GM18517 (cell line): ENCODE results near the gene IFNLR1.

ENCODE experiments used
- ATAC-seq: cut with Tn5 transposase; IDR thresholded peaks from one replicate; pipeline ENCODE4 v1.9.1; 2021; ENCODE audit warnings: mild to moderate bottlenecking, moderate library complexity; ENCODE audit not compliant: unreplicated experiment

The IFNLR1 gene

DNA sequence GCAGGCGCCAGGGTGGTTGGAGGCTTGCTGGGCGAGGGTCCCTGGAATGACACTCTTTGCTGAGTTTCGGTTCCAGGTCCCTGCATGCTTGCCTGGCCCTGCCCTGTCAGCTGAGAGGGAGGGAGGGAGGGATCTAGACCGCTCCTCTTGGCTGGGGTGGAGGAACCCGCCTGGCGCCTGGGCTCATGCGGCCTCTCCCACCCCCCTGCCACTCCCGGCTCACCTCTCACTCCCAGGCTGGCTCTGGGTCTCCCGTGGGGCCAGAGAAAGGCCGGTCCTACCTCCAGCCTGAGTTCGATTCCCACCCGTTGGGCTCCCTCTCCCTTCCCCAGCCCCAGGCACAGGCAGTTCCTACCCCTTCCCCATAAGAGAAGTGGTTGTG is 19.0 kb upstream of the IFNLR1 start:
- ATAC-seq, result no peak

DNA sequence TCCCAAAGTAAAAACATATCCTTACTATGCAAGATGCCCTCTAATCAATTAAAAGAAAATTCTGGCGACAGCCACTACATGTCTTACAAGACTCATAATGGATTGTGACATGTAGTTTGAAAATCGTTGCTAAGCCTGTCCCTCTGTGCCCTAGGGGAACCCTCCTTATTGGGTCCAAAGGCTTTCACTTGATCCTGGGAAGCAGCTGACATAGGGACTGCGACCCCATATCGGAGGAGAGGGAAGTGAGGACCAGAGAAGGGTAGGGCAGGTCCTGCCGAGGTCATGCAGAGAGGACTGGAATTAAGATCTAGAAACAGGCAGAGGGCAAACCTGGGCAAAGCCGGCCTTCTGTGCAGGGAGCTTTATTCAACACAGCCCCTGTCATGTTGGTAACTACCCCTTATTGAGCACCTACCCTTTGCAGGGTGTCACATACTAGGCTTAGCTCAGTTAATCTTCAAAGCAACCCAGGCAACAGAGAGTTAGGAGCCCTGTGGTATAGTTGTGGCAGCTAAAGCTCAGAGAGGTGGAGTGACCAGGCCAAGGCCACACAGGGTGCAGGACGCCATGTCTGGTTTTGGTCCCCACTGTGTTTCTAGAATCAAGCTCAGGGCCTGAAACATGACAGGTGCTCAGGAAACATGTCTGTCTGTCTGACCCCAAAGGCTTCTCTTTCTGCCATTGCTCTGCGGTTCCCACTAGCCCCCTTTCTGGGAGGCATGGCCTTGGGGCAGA is 18.4 kb upstream of the IFNLR1 start:
- no peak for ATAC-seq

DNA sequence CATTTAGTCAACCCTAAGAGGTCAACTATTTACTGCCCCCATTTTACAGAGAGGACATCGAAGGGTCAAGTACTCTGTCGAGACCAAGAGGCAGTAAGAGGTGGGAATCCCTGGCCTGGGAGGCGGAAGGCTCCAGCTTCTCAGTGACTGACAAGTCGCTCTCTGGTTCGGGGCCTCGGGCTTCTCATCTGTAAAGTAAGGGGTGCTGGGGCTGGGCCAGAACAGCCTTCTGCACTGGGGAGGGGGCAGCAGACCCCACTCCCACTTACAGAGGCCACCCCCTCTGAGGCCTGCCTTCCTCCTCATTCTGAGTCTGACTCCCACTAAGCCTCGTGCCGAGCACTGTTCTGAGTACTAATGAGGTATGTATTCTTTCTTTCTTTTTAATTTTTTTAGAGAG is 17.0 kb upstream of the IFNLR1 start:
- ATAC-seq, result no peak

DNA sequence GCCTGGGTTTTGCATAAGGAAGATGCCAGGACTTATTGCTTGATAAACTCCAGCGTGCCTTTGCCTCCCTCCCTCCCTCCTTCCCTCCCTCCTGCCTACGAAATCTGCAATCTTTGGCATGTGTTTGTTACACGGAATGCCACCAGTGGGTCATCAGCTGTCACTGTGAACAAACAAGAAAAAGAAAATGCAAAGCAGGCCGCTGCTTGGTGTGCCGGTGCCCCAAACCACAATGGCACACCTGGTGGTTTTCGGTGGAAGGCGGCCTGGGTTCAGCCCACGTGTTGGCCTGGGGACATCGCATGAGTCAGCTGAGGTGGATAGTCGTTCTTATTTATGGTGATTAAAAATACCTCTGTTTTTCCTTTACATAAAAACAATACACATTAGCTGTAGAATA is 16.3 kb upstream of the IFNLR1 start:
- peak; percentile 62 for ATAC-seq

DNA sequence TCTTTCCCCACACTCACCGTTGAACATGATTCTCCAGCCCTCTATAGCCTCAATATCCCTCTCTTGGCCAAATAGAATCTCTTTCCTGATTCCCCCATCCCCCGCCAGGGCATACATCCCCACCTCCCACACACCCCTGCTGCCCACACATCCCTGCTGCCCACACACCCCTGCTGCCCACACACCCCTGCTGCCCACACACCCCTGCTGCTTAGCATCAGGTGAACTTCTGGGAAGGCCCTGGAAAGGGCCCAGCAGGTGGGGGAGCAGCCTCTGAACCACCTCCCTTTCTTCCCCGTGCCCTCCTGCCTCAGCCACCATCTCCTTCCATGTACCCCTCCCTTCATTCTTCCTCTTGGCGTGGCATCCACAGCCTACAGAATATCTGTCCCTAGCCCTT is 15.9 kb upstream of the IFNLR1 start:
- ATAC-seq, result no peak

DNA sequence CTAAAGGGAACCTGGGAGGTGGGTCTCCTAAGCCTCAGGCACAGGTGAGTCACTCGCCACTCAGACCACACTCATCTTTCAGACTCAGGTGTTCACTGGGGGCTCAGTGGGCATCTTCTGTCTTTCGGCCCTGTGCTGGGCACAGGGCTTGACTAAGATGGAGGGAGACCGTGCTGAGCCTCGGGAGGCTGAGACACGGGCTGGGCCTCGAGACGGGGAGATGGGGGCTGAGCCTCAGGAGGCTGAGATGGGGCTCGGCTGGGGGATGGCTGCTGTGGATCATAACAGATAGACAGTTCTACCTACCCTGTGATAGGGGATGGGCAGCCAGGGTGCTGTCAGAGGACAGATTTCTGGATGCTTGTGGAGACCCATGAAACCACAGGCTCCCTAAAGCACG is 15.5 kb upstream of the IFNLR1 start:
- no peak for ATAC-seq

DNA sequence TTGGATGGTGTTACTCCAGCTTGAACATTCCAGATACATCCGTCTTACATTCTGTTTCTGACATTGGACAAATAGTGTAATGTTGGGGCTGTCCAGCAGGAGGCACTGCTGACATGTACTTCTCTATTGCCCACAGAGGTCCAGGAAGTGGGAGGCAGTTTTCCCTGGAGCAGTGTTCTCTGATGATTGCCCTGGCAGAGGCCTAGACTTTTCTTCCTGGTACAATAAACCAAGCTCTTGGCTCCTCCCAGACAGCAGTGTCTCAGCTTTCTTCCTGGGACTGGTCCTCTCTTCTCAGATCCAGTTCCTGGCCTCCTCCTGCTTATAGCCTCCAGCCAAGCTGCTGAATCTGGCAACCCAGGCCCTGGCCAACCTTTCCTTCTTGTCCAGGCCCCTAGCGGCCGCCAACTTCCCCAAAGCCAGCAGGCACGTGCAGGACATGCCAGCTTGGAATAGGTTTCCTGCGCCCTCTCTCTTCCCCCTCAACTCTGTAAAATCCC is 14.9 kb upstream of the IFNLR1 start:
- no peak for ATAC-seq

DNA sequence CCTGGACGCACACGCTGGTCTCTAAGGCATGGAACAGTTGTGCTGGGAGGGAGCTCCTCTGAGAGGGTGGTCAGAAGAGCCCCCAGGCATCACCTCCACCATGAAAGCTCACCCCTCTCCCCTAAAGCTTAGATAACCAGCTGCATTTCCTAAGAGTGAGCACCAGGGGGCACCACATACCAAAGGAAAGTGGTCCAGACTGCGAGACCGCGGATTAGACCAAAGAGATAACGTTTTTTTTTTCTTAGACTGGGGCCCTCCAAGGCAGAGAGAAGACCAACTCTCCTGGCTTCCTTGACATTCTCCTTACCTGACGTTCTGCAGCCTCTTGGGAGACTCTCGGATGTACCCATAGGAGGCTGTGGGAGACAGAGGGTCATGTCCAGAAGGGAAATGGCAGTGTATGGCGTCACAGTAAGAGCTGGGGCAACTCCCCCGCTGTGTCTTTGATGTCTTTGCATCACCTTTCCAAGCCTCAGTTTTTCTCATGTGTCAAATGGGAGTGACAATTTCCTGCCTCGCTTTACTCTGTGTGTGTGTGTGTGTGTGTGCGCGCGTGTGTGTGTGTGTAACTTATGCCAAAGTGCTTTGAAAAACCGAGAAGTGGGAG is 12.3 kb upstream of the IFNLR1 start:
- no peak for ATAC-seq

DNA sequence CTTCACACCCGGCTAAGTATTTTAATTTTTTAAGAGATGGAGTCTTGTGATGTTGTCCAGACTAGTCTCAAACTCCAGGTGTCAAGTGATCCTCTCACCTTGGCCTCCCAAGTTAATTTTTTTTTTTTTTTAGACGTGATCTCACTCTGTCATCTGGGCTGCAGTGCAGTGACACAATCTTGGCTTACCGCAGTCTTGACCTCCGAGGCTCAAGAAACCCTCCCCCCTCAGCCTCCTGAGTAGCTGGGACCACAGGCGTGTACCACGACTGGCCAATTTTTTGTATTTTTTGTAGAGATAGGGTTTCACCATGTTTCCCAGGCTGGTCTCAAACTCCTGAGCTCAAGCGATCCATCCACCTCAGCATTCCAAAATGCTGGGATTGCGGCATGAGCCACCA is 11.7 kb upstream of the IFNLR1 start:
- no peak for ATAC-seq

DNA sequence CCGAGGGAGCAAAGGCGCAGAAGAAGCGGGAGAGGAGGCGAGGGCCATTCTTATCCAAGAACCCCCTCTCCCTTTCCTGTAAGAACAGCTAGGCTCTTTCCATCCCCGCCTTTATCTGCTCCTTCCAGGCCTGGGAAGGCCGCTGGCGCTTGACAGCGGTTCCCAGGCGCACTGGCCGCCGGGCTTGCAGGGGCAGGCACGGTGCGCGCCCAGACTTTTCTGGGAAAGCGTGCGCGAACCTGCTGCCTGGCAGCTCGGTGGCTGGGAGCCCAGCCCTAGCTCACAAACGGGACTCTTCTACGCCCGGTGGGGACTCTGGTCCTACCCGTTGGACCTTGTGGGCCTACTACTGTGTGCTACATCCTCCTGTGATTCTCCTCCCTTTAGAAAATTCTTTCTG is 8.8 kb upstream of the IFNLR1 start:
- no peak for ATAC-seq

DNA sequence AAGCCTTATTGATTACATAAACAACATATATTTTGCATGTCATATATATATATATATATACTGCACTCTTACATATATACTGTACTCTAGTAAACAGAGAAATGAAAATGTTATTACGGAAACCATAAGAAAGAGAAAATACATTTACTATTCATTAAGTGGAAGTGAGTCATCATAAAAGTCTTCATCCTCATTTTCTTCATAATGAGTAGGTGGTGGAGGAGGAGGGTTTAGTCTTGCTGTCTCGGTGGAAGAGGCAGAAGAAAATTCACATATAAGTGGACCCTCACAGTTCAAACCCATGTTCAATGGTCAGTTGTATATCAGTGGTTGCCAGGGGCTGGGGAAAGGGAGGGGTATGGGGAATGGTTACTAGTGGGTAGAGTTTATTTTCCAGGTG is 8.0 kb upstream of the IFNLR1 start:
- no peak for ATAC-seq

DNA sequence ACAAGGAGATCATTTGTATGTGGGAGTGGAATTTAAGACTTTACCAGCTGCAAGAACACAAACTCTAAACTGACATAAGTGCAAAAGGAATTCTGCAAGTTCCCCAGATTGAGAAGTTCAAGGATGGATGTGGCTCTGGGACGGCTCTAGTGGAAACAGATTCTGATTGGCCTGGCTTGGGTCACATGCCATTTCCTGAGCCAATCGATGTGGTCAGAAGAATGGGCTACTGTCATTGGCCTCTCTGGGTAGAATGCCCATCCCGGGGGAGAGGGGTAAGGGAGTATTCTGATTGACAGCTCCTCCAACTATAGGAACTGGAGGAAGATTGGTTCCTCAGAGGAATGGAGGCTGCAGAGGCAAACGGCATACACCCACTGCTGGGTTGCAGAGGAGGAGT is 6.0 kb upstream of the IFNLR1 start:
- ATAC-seq, result no peak

DNA sequence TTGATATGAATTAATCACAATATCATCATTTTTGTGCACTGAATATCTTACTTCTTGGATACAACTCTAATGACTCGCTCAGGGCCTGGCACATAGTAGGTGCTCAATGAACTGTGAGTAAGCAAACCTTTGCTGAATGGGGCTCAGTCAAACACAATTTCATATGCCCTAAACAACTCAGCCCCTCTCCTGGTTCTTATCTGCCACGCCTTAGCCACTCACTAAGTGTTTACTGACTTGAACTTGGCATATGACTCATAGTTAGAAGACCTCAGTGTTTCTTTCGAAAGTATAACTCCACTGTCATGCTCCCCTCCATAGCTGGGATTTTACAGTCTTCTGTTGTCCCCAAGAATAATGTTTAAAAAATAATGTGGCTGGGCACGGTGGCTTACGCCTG is 4.8 kb upstream of the IFNLR1 start:
- peak; percentile 28 for ATAC-seq

DNA sequence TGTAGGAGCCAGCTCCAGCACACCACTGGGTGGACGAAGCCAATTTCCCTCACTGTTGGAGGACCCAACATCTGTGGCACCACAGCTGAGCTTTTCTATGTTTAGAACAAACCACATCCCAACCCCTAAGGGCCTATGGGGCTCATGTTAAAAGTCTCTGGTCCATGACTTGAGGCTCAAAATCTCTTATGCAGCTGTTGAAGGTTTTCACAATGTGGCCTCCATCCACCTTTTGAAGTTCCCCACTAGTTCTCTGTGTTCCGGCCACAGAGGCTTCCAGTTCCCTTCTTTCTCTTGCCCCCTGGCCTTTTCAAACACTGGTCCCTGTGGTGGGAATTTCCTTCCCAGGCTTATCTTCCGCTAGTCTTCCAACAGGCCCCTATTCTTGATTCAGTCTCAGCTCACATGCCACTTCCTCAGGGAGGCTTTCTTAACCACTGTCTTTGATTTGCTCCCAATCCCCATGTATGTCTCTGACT is 3.9 kb upstream of the IFNLR1 start:
- peak; percentile 55 for ATAC-seq

DNA sequence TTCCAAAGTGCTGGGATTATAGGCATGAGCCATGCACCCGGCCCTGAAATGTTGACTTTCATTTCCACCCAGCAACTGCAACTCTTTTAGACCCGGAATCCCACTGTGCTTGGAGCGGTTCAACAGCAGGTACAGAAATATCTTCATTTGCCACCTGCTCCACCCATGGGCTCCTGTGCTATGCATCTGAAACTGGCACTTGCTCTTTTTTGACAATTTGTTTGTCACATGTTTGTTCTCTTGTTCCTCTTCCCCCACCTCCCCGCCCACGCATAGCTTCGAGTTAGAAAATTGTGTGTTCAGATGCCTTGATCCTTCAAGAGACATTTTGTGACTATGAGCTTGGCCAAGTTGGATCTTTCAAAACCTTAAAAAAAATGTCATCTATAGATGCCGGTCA is 2.4 kb upstream of the IFNLR1 start:
- ATAC-seq, result peak; percentile 39

DNA sequence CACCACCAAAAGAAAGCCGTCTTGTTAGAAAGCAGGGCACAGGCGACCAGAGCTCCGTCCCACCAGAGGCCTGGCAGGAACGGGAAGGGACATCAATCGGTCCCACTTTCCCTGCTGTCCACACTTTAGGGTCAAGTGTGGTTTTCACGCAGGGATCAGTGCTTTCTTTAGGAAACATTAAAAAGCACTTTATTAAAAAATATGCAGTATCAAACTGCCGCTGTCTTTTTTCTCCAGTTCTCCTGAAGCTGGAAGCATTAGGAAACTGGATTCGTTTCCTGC is 437 bp downstream of the IFNLR1 start:
- ATAC-seq, result no peak

DNA sequence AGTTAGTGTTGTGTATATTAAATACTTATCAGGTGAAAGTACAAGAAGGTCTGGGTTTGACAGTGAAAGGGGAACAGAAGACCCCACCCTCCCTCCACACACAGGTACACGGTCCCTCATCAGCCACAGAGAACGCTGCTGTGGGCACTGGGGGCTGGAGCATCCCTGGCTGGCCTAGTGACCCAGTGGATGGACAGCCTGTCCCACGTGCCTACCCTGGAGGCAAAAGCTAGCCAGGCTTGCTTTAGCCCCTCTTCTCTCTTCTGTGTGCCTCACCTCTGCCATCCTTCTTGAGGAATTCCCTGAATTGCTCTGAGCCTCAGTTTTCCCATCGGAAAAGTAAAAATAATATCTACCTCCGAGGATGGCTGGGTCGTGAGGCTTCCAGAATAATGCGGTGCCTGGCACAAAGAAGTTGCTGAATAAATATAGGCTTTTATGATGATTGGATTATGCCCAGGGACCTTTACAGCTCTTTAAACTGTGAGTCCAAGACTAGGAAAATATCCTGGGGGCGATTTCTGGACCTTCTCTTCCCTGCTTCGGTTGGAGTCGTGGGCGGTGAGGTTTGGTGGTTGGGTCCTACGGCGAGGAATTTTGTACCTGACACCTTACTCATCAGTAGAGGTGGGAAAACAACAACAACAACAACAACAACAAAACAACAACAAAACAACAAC is 918 bp downstream of the IFNLR1 start:
- ATAC-seq, result no peak

DNA sequence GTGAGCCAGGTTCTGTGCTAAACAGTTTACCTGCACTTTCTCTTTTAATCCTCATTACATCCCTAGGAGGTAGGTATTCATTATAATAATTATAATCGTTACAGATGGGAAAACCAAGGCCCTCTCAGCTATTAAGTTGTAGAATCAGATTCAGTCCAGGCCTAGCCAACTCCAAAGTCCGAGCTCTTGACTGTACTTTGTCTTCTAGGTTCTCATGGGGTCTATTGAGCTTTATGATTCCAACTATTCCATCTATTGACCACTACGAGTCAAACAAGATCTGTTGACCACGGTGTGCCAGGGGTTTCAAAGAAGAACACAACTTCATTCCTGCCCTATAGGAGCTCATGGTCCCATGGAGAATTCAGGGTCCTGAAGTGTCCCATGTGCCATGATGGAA is 2.0 kb downstream of the IFNLR1 start:
- no peak for ATAC-seq

DNA sequence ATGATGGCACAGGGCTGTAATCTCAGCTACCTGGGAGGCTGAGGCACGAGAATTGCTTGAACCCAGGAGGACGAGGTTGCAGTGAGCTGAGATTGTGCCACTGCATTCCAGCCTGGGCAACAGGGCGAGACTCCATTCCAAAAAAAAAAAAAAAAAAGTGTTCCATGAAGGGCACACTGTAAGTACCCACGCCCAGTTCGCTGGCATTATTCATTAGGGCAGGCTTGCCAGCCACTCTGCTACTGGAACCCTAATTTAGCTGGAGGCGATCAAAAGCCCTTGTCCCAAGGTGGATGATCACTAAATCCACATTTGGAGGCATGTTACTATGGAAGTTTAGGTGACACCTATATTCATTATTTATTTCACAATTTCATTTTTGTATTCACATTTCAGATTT is 5.0 kb downstream of the IFNLR1 start:
- no peak for ATAC-seq

DNA sequence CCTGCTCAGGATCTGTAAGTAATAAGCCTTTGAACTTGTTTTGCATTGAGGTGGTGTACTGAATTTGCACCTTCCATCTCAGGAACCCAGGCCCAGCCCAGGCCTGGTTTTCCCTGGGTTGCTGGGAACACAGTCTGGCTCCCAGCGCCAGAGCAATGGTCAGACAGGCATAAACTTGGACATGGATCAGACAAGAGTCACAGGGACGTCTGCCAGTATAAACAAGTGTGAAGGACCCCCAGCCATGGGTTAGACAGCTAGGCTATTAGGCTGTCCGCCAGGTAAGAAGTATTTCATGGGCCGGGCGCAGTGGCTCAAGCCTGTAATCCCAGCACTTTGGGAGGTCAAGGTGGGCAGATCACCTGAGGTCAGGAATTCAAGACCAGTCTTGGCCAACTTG is 5.5 kb downstream of the IFNLR1 start:
- no peak for ATAC-seq

DNA sequence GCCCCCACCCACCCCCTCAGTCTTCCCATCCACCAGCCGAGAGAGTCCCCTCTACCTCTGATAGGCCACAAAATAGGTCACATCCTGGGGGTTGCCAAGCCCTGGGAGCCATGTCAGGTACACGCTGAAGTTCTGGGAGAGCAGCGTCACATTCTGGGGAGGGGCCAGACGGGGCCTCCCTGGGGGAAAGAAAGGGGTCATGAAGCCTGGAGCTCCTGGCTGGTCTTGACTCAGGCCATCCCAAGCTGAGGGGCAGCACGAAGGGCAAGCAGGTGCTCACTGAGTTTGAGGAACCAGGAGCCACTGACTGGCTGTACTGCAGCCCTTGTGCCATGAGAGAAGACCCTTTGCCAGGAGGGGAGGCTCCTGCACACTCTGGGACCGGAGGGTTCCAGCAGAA is 6.4 kb downstream of the IFNLR1 start:
- ATAC-seq, result no peak

DNA sequence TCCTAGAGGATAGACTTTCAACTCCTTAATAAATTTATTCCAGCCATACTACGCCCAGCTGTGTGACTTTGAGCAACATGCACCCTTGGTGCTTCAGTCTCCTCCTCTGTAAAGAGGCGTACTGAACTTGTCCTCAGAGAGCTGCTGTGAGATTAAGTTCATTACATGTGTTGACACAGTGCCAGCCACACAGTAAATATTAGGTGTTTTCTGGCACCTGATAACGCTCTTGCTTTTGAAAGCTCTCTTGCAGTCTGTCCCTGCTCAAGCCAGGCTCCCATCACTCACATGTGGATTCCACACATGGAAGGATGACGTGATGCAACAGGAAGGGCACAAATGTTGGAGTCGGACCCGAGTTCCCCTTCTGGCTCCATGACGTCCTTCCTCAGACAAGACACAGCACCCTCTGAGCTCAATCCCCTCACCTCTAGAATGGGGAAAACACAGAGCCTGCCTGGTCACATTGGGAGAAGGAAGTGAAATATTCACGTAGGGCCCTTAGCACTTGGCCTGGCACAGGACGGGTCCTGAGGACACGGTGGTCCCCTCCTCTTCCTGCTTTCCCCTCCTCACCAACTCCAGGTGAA is 7.7 kb downstream of the IFNLR1 start:
- ATAC-seq, result no peak
